GM12865 (cell line): Measurements from ENCODE around the gene ZNF521.

Experiments
- DNase-seq: peaks from one replicate; pipeline ENCODE4 v3.0.0; 2010; ENCODE audit warnings: low read depth
- H3K4me3 ChIP-seq: 2 replicates; pipeline ENCODE4 v1.5.1; 2011; ENCODE audit warnings: mild to moderate bottlenecking, low read depth, low read length, control low read depth
- TF ChIP-seq, protein P1 (sequence below): IDR thresholded peaks from 2 replicates; pipeline ENCODE4 v1.5.1; 2011; ENCODE audit warnings: low read length, control low read depth, low read depth, inconsistent platforms; ENCODE audit not compliant: insufficient read depth; ENCODE audit errors: missing control alignments

The ZNF521 gene

DNA sequence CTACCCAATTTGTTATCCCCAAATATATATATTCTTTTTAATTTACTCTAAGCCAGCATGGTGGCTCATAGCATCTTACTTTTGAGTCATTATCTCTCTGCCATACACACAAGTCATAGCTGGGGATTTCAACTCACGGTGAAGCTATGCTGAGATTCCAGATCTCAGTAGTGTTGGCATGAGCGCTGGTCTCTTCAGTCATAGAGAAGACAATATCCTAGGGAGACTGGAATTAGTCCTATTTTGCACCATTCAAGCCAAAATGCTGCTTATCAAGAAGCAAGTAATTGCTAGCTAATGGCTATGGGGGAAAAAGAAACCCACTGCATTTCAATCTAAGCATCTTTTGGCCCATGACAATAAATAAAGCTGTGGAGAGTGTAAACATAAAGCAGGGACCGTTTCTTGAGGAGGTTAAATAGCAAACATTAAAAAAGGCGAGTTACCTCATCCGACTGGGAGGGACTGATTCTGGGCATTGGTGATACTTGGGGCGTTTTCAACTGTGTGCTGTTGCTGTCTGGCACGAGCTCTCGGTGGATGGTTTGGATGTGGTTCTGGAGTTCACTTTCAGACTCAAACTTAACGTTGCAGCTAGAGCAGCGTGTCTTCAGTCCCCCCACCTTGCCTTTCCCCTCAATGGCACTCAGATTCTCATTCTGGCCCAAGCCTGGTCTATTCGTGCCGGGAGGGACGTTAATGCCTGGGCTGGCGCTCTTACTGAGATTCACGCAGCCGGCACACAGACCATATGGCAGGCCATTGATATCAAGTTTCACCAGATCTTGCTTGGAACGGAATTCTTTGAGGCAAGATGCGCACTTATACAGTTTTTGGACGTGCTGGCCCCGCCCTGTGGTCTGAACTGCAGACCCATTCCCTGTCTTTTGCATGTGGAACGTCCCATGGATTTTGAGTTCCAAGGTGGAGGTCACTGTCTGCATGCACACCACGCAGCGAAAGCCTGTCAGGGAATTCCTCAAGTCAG, 127.8 kb downstream of the ZNF521 start:
- H3K4me3 ChIP-seq: no peak overlapping the region
- DNase-seq: no peak
- TF ChIP-seq, protein P1, sequence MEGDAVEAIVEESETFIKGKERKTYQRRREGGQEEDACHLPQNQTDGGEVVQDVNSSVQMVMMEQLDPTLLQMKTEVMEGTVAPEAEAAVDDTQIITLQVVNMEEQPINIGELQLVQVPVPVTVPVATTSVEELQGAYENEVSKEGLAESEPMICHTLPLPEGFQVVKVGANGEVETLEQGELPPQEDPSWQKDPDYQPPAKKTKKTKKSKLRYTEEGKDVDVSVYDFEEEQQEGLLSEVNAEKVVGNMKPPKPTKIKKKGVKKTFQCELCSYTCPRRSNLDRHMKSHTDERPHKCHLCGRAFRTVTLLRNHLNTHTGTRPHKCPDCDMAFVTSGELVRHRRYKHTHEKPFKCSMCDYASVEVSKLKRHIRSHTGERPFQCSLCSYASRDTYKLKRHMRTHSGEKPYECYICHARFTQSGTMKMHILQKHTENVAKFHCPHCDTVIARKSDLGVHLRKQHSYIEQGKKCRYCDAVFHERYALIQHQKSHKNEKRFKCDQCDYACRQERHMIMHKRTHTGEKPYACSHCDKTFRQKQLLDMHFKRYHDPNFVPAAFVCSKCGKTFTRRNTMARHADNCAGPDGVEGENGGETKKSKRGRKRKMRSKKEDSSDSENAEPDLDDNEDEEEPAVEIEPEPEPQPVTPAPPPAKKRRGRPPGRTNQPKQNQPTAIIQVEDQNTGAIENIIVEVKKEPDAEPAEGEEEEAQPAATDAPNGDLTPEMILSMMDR: no peak

DNA sequence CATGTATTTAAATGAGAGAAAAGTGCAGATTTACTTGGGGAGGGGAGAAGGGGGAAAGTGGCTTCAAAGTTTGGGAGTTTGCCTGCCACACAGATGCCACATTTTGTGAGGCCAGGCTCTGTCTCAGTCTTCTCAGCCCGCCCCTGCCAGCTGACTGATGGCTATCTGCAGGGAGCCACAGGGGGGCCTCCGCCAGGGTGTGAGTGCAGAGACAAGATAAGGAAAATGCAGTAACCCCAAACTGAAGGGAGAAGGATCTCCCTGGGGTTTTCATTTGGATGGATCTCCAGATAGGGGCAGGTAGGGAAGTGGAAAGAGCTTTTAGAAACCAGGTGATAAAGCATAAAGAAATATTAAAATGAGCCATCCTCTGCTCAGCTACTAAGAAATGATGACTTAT, 128.8 kb downstream of the ZNF521 start:
- no peak for DNase-seq
- TF ChIP-seq, protein P1: no peak
- H3K4me3 ChIP-seq: no peak overlapping the region

DNA sequence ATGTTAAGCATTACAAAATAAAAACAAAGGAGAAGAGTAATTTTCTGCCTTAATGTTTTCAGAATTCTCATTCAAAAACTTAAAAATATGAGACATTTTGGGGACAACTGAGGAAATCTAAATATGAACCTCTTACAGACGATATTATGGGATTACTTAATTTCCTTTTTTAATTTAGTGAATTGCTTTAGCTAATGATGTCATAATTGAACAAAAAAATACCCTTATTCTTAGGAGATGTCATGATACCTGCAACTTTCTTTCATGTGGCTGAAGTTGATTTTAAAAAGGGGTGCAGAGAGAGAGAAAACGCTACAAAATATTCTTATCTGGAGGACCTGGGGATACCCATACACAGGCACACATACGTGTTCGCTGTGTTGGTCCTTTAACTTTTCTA, 129.3 kb downstream of the ZNF521 start:
- TF ChIP-seq, protein P1: no peak
- no peak for DNase-seq
- H3K4me3 ChIP-seq: no peak overlapping the region

DNA sequence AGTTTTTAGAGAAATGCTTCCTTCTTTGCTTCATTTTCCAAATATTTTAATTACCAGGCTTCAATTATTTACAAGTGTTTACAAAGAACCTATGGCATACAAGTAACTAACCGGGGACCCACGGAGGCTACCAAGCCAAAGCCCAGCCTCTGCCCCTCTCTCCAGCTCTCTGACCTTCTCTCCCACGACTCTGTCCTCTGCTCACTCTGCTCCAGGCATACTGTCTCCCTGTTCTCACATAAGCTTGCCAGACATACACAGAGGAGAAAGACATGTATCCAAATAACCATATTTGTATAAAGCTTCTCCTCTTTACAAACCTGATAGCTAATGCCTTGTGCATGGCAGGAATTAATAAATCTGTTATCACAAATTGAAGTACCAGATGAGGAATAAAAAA, 141.3 kb downstream of the ZNF521 start:
- no peak overlapping the region for H3K4me3 ChIP-seq
- no peak for DNase-seq
- TF ChIP-seq, protein P1: no peak

DNA sequence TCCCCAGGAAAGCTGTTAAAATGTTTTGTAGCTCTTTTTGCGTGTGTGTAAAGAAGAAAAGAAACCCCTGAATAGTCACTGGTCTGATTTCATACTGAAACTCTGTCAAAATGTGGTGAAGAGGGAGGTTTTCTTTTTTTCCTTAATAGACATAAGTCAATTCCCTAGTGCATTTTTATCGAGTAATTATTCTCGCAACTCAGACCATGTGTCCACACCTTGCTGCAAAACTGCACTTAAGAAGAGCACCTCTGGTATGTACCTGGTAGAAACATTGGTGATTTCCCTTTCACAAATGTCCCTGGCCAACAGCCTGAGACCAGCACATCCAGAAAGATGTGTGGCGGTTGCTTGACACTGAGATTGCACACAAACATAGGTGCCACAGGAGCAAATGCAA, 159.9 kb downstream of the ZNF521 start:
- H3K4me3 ChIP-seq: no peak overlapping the region
- TF ChIP-seq, protein P1: no peak
- peak; percentile 10 for DNase-seq

DNA sequence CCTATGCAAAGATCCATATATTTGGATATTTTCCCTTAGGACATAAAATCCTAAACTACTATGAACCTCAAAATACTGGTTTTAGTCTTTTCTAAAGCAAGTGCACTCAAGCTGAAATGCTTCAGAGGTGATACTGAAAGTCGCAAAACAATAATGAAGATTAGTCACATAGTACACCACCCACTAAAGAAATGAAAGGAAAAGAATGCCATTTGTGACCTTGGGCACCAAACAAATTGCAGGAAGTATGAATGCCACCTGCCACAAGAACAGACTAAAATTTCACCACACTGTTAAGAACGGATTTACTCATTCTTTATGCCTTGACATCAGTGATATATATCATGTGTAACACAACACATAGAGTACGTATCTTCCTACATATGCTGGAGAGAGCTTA, 161.5 kb downstream of the ZNF521 start:
- TF ChIP-seq, protein P1: no peak
- no peak overlapping the region for H3K4me3 ChIP-seq
- peak; percentile 48 for DNase-seq
